Stimulated activated CD4-positive, alpha-beta T cell treated with anti-CD3 and anti-CD28 coated beads, Interleukin-4, amount 100 ng/mL, for 1 hour (primary cell): ENCODE results near the gene RAB7A.

Source experiments
- DNase-seq: peaks from one replicate; pipeline ENCODE4 v3.0.0-alpha.2; 2020

Gene RAB7A

DNA sequence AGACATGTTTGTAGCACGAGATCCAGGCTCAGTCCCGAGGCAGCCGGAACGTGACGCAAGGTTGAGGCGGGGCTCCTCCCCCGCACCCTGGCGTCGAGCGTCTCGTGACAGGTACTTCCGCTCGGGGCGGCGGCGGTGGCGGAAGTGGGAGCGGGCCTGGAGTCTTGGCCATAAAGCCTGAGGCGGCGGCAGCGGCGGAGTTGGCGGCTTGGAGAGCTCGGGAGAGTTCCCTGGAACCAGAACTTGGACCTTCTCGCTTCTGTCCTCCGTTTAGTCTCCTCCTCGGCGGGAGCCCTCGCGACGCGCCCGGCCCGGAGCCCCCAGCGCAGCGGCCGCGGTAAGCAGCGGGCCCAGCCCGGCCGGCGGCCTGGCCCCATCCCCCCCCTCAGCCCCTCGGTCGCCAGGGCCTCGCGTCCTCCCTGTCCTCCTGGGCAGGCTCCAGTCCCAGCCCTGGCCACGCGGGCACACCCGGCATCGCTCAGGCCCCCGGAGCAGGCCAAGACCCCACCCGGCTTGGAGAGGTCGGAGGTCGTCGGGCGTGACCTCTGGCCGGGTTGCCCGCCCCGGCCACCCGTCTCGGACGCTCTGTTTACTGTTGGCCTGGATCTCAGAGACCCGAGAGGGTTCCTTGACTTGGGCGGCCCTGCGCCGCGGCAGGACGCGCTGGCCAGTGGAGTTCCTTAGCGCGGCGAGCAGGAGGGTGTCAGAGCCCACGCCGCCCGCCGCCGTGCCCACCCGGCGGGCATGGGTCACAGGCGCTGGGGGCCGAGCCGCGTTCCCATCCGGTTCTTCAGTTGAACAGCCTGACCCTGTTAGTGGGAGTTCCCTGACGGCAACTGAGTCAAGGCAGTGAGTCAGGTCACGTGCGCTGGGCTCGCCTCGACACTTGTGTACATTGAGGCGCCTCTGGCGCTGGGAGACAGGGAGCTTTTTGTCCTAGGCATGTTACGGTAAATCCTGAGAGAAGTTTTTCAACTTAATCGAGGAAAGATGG lies at the start of gene RAB7A:
RAB7A (plus strand) TSS at position 161 of the 994 bp plus-strand sequence. CDS start 69,185 bp downstream, outside the sequence.
- DNase-seq = peak; percentile 97

DNA sequence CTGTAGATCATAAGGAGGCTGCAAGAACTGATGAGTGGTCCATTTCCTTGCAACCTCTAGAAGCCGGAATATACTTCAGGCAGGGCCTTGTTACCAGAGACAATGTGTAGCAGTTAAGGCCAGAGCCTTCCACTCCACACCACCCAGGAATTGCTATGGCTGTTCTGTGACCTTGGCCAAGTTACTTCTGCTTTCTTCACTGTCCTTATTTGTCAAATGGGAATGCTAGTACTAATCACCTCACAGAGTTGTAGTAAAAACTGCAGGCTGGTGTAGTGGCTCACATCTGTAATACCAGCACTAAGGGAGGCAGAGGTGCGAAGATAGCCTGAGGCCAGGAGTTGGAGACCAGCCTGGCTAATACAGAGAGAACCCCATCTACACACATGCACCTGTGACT lies 46.6 kb upstream of the RAB7A start:
- DNase-seq = no peak

DNA sequence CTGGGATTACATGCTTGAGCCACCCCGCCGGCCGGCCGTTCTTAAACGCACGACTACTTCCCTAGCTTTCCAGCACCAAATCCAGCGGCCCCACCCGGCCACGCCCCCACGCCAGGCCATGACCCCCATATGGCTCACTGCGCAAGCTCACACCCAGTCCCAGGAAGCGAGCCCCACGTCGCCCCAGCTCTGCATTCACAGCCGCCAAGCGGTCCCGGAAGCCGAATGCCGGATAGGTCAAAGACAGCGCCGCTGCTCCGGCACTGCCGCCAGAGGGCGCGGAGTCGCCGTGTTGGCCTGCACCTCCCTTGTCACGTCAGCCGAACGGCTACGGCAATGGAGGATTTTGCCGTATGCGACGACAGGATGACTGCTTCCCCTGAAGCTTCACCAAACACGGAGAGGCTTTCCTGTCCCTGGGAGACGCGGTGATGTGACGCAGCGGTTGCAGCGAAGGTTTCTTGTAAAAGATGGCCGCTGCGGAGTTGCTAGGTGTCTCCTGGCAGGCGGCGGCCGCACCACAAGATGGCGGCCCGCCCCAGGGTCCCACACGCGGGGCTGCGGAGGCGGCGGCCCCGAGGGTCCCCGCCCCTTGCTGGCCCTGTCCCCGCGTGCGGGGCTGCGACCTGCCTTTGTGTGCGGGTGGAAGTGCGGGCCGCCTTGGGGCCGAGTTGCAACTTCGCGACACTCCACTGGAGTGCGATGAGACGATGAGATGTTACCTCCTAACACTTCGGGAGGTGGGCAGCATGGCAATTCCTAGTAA lies 45.2 kb upstream of the RAB7A start:
- DNase-seq = peak; percentile 96

DNA sequence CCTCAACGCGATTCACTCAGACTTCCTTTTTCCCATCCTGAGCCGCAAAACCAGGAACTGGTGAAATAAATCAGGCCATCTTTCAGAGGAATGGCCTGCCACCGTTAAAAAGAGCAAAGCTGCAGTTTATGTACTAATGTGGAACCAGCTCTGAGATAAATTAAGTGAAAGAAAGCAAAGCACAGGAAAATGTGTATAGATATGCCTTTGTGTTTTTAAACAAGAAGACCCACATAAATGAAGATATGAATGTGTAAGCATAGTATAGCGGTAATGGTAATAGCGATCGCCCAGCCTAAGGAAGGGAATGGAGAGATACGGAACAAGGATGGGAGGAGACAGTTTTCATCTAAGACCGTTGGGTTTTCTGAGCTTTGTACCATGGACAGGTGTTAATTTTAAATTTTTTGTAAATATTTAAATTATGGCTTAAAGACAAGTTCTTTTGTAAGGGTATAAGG lies 44.6 kb upstream of the RAB7A start:
- DNase-seq = no peak

DNA sequence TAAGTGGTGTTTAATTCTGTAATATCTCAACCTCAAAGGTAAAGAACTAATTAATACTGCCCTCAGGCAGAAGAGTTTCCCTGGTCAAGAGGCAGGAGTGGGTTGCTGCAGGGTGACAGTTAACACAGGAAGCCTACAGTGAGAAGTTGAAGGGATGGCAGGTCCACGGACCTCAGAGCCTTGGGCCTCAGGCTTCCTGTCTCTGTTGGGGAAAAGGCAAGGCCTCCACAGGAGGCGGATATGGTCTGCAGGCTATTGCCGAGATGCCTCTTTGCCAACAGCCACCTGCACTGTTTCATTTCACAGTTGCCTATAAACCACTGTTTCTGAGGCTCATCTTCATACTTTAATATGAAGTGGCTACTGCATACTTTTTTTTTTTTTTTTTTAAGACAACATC lies 42.0 kb upstream of the RAB7A start:
- no peak for DNase-seq

DNA sequence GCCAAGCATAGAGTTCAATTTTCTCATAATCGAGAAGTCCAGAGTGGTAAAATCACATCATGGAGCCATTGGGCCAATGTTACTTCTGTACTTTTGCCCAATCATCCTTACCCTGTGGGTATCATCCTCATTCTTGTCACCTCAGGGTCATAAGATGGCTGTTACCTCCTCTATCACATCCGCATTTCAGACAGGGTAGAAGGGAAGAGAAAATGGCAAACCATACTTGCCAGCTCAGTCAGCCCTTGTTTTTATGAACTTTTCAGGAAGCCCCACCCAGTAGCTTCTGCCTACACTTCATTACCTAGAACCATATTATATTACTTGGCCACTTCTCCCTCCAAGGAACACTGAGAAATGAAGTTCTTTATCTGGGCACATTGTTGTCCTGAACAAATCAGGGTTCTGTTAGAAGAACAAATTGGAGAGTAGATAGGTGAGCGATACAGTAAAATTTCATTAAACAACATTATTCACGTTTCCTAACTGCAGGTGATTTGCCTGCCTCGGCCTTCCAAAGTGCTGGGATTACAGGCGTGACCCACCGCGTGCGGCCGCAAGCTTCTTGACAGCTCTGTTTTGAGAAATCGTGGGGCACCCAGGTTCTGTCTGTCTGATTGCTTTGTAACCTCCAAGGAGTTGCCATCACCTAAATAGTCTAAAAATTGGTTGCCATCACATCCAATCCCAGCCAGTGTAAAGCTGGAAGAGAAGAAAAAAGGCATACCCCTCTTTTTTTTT lies 40.8 kb upstream of the RAB7A start:
- no peak for DNase-seq

DNA sequence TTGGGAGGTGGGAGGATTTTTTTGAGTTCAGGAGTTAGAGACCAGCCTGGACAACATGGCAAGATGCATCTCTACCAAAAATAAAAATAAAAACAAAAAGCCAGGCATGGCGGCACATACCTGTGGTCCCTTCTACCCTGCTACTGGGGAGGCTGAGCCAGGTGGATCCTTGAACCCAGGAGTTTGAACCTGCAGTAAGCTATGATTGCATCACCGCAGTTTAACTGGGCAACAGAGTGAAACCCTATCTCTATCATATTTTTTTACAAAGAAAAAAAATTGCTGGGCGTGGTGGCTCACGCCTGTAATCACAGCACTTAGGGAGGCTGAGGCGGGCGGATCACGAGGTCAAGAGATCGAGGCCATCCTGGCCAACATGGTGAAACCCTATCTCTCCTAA lies 39.5 kb upstream of the RAB7A start:
- no peak for DNase-seq

DNA sequence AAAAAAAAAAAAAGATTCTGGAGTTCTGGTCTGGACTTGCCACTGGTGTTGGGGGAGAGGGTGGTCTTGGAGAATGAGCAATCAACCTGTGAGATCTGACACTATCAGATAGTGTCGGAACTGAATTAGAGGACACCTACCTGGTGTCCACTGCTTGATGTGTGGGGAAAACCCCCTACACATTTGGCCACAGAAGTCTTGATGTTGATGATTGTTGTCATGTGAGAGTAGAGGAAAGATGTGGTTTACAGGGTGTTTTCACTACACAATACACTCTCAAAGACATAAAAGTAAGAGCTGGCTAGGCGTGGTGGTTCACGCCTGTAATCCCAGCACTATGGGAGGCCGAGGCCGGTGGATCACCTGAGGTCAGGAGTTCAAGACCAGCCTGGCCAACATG lies 36.9 kb upstream of the RAB7A start:
- no peak for DNase-seq

DNA sequence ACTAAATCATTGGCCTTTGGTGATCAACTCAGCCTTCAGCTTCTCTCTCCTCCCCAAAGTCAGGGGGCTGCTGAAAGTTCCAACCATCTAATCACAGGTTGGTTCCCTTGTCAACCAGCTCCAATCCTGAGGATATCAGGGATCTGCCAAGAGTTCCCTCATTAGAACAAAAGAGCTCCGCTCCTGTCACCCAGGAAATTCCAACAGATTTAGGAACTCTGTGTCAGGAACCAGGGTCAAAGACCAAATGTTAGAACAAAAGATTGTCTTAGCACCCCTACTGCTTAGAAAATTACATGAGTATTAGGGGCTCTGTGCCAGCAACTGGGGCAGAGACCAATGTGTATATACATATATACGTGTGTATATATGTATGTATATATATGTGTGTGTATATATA lies 32.3 kb upstream of the RAB7A start:
- no peak for DNase-seq

DNA sequence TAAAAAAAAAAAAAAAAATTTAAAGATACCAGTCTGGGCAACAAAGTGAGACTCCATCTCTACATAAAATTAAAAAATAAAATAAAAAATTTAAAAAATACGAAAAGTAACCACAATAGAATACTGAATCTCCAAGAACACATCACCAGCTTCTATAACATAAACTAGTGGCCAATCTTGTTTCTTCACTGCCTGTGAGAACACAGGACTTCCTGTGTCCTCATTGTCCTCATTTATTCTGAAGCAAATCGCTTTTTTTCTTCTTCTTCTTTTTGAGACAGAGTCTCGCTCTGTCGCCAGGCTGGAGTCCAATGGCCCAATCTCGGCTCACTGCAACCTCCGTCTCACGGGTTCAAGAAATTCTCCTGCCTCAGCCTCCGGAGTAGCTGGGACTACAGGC lies 28.6 kb upstream of the RAB7A start:
- DNase-seq = no peak

DNA sequence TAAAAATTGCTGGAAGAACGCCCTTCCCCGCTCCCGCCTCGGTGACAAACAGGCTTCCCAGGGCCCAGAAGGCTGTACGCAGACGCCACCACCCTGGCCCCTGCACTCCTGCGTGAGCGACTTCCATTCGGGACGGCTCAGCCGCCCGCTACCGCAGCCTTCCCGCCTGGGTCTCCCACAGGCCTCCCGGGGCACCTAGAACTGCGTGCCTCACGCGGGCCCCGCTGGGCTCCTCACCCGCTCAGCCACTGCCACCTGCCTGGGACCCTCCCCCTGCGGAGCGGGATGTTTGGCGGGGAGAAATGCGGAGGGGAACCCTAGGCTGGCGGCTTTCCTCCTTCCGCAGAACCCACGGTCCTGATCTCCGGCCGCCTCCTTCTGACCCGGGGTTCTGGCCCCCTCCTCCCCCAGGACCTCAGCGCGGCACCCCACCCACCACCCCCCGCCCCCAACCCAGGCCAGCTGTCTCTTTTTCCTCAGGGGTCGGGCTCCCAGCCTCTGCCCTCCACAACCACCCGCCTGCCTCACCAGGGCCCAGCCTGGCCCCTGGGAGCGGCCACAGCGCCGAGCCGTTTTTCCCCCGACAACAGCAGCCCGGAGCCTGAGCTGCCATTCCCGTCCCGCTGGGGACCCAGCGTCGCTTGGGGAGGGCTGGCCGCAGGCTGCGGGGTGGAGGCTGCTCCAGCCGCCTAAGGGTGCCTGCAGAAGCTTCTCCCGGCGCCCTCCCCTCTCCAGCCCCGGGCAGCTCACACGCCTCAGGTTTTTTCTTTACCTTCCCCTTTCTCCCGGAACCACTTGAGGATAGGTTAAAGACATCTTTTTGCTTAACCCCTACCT lies 27.6 kb upstream of the RAB7A start:
- peak; percentile 26 for DNase-seq

DNA sequence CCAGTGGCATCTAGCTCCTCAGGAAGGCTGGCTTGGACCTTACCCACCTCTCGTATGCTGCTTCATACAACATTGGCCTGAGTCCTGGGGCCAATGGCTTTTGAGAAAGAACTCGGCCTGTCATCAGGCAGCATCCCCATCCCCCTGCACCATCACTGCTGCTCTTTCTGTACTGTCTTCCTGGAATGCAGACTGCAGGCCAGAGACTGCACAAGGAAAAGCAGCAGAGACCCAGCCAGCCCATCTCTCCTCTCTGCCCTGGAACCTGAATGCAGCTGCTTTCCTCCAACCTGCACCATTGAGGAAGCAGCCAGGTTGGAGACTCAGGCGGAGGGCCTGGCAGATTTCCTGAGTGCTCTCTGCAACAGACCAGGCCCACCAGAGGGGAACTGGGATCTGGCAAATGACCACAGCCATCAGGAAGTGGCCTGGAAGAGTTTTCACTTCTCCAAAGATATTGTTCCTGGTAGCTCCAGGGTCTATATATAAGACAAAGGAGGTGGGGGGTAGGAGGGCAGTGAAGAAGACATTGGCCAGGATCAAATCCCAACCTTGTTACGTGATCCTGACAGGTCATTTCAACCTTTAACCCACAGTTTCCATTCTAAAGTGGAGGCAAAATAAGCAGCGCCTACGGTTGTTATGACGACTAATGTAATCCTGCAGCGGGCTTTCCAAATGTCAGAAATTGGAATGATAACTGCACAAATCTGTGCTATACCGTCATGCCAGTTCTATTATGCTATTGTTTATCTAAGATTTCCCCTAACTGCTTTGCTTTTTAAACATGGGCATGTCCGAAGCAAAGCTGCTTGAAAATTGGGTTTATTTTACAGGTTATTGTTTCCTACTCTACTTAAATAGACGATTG lies 24.4 kb upstream of the RAB7A start:
- no peak for DNase-seq

DNA sequence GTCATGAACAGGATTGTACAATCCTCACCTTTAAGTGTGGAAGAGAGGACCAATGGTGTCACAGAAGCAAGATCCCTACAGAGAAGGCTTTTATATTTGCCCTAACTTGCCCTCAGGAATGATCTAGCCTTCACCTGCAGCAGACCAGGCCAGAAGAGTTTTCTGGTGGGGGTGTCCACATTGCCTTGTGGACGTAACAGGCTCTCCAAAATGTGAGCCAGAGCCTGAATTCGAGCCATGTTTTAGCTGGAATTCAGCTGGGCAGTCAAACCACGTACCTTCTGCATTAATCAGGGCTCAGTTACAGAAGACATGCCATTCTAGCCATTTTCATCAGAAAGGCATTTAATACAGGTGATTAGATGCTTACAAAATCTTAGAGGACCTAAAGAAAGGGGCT lies 23.6 kb upstream of the RAB7A start:
- DNase-seq = no peak

DNA sequence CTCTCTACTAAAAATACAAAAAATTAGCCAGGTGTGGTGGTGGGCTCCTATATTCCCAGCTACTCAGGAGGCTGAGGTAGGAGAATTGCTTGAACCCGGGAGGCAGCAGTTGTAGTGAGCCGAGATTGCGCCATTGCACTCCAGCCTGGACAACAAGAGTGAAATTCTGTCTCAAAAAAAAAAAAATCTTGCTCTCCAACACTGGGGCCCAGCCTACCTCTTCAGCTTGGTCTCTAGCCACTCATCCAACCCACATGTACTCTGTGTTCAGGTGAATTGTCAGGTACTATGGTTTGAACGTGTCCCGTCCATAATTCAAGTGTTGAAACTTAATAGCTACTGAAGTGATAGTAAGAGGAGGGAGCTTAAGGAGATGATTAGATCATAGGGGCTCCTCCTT lies 22.4 kb upstream of the RAB7A start:
- DNase-seq = no peak

DNA sequence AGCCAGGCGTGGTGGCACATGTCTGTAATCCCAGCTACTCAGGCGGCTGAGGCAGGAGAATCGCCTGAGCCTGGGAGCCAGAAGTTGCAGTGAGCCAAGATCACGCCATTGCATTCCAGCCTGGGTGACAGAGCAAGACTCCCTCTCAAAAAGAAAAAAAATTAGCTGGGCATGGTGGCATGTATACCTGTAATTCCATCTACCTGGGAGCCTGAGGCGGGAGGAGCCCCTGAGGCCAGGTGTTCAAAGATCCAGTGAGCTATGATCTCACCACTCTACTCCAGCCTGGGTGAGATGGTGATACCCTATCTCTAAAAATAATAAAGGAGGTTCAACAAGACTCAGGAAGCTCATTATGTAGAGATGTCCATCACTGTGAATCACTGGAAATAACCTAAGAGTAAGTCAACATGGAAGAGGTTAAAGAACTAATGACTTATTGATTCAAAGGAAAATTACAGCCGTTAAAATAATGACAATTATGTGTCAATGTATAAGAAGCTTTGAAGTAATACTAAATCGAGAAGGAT lies 19.8 kb upstream of the RAB7A start:
- no peak for DNase-seq

DNA sequence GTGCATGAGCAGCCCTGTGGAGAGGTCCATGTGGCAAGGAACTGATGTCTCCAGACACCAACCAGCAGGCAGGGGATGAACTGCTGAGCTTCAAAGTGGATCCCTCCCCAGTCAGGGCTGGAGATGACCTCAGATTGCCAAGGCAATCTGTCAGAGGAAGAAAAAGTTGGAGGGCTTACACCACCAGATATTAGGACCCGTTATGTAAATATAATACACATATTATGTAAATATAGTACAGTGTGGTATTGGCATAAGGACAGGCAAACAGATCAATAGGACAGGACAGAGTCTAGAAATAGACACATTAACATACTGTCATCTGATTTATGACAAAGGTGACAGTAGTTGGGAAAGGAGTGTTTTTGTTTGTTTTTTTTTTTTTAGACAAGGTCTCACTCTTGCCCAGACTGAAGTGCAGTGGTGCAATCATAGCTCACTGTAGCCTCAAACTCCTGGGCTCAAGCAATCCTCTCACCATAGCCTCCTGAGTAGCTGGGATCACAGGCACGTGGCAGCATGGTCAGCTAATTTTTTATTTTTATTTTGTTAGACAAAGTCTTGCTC lies 18.0 kb upstream of the RAB7A start:
- no peak for DNase-seq

DNA sequence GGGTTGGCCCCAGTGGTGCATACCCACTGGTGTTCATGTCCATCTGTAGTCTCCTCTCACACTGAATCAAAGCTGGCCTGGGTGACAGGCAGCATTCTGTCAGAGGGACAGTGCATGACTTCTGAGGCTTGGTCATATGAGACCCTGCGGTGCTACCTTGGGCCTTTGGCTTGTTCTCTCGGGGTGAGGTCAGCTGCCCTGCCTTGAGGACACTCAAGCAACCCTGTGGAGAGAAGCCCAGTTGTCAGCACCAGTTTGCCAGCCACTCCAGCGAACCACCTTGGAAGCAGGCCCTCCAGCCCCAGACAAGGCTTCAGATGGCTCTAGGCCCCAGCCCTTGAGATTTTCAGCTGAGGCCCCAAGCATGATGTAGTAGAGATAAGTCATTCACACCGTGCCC lies 16.9 kb upstream of the RAB7A start:
- DNase-seq = no peak

DNA sequence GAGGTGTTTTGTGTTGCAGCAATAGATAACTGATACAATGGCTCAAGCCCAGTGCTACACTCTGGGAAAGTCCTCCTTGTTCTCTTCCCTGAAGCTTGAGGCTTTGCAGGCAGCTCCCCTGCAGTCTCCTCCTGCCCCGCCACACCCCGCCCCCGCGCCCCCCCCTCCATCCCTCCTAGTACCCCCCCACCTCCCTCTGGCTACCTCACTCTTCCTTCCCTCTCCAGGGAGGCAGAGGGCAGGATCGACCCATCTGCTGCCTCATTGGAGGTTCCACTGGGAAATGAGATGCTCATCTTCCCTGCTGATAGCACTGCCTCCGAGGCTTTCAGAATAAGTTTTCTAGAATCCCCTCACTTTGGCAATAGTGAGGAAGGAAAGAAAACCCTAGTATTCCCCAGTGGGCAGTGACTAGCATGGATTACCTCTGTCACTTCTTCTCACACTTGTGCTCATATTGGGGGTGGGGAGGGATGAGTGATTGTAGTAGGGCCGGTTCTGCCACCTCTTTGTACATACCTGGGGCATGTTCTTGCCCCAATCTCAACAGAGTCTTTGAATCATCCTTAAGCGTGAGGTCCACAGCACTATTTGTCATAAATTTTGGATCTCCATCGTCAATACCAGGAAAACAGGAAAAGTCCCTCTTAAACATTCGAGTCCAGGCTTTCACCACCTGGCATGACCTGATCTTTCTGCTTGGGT lies 16.3 kb upstream of the RAB7A start:
- DNase-seq = no peak

DNA sequence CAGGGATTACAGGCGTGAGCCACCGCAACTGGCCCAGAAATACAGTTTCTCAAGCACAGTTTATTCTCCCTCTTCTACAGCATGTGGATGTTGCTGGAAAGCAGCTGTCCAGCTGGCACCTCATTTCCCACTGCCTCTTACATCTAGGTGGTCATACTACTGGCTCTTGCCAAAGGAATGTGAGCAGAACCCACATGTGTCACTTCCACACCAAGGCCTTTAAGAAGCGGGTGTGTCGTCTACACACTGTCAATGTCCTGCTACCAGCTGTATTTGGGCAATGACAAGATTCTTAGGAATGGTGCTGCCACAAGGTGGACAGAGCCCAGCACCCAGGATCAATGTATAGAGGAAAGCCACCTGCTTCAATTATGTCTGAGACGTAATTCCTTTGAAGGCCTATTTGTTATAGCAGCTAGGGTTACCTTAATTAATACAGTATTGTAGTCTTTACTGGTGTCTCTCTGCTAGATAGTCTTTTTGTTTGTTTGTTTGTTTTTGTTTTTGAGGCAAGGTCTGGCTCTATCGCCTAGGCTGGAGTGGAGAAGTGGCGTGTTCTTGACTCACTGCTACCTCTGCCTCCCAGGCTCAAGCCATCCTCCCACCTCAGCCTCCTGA lies 15.1 kb upstream of the RAB7A start:
- DNase-seq = no peak
